HepG2 (cell line): ENCODE results near the gene FCRLA. TPM values are rescaled to one million over a fixed set of nuclear protein-coding genes. Genes with fewer than 3 reads are reported as not detected.
A peak's percentile ranks its signal among the peaks of the same experiment; 100 is the strongest.

Experiments
- EP300 ChIP-seq, 3 experiments: sonication (generic) in 1 of 3; formaldehyde crosslinking in 1 of 3; IDR thresholded peaks; 2 replicates each; pipeline versions ENCODE4 v1.5.1 to v1.6.1; 2011 to 2020; ENCODE audit warnings: low read depth in 2 of 3, low read length in 2 of 3, borderline replicate concordance in 1 of 3, improper control_type of control experiment in 1 of 3, mild to moderate bottlenecking in 1 of 3, missing genetic modification reagents in 1 of 3, moderate library complexity in 1 of 3
- ERF ChIP-seq: IDR thresholded peaks from 2 replicates; pipeline ENCODE4 v1.6.1; 2018; ENCODE audit warnings: missing biosample characterization, missing genetic modification reagents
- EZH2 ChIP-seq: conservative IDR thresholded peaks from 2 replicates; pipeline ENCODE4 v1.6.1; 2012; ENCODE audit warnings: mild to moderate bottlenecking, low read depth, low read length, moderate library complexity
- FOXP4 ChIP-seq: sonication (generic); formaldehyde crosslinking; IDR thresholded peaks from 2 replicates; pipeline ENCODE4 v1.4.0; 2020; ENCODE audit warnings: missing genetic modification reagents
- HNRNPUL1 ChIP-seq: fragments of 200-400 bp; formaldehyde crosslinking; IDR thresholded peaks from 2 replicates; pipeline ENCODE4 v1.6.1; 2017; ENCODE audit warnings: low read depth, mild to moderate bottlenecking, low read length, moderate library complexity
- THAP7 ChIP-seq: sonication (generic); formaldehyde crosslinking; IDR thresholded peaks from 2 replicates; pipeline ENCODE4 v1.8.1; 2023; ENCODE audit warnings: mild to moderate bottlenecking, missing genetic modification reagents
- ZFP36L1 ChIP-seq: sonication (generic); formaldehyde crosslinking; IDR thresholded peaks from 2 replicates; pipeline ENCODE4 v1.8.0; 2022; ENCODE audit warnings: mild to moderate bottlenecking, missing genetic modification reagents, moderate library complexity
- ZKSCAN1 ChIP-seq: fragments of 150-350 bp; IDR thresholded peaks from 2 replicates; pipeline ENCODE4 v1.6.1; 2014; ENCODE audit warnings: low read length
- ZNF260 ChIP-seq: sonication (generic); formaldehyde crosslinking; IDR thresholded peaks from 2 replicates; pipeline ENCODE4 v1.4.0; 2020; ENCODE audit warnings: missing genetic modification reagents, low read depth, mild to moderate bottlenecking, borderline replicate concordance
- polyA plus RNA-seq, 8 experiments: library from polyadenylated mRNA; depleted of rRNA in 3 of 8; stranded (reverse) in 7 of 8; unstranded in 1 of 8; fragments of >200 nt; fragmentation: Illumina TruSeq in 4 of 8; extraction: Trizol in 4 of 8; gene quantifications; 2 replicates each; pipeline versions ENCODE4 v1.2.1 to v1.2.3, GENCODE V29; 2011 to 2016; ENCODE audit warnings: low read depth in 4 of 8, missing spikeins in 1 of 8, mixed read lengths in 1 of 8; ENCODE audit not compliant: insufficient read depth in 1 of 8
- total RNA-seq, 5 experiments: library from RNA; depleted of rRNA; stranded (reverse); fragments of >200 nt; fragmentation: Illumina TruSeq; extraction: Trizol; gene quantifications; 2 replicates each; pipeline ENCODE4 v1.2.3, GENCODE V29; 2016; ENCODE audit warnings: low read depth in 1 of 5
- TF ChIP-seq, protein P1 (sequence below): sonication (generic); formaldehyde crosslinking; IDR thresholded peaks from 2 replicates; pipeline ENCODE4 v1.4.0; 2020; ENCODE audit warnings: missing genetic modification reagents, borderline replicate concordance
- TF ChIP-seq, protein P2 (sequence below): IDR thresholded peaks from 2 replicates; pipeline ENCODE4 v1.6.1; 2016; ENCODE audit warnings: missing biosample characterization, missing genetic modification reagents, low read depth
- TF ChIP-seq, protein P3 (sequence below): sonication (generic); formaldehyde crosslinking; IDR thresholded peaks from 2 replicates; pipeline ENCODE4 v1.4.0; 2020; ENCODE audit warnings: mild to moderate bottlenecking, missing genetic modification reagents
- TF ChIP-seq, protein P4 (sequence below): sonication (generic); formaldehyde crosslinking; IDR thresholded peaks from 2 replicates; pipeline ENCODE4 v1.4.0; 2020; ENCODE audit warnings: missing genetic modification reagents, borderline replicate concordance

The FCRLA gene
- total and polyA plus RNA-seq, 2 of the 13 experiments (the other 11 are each of a cell fraction or from before 2014, with no cell fraction given), result not detected

DNA sequence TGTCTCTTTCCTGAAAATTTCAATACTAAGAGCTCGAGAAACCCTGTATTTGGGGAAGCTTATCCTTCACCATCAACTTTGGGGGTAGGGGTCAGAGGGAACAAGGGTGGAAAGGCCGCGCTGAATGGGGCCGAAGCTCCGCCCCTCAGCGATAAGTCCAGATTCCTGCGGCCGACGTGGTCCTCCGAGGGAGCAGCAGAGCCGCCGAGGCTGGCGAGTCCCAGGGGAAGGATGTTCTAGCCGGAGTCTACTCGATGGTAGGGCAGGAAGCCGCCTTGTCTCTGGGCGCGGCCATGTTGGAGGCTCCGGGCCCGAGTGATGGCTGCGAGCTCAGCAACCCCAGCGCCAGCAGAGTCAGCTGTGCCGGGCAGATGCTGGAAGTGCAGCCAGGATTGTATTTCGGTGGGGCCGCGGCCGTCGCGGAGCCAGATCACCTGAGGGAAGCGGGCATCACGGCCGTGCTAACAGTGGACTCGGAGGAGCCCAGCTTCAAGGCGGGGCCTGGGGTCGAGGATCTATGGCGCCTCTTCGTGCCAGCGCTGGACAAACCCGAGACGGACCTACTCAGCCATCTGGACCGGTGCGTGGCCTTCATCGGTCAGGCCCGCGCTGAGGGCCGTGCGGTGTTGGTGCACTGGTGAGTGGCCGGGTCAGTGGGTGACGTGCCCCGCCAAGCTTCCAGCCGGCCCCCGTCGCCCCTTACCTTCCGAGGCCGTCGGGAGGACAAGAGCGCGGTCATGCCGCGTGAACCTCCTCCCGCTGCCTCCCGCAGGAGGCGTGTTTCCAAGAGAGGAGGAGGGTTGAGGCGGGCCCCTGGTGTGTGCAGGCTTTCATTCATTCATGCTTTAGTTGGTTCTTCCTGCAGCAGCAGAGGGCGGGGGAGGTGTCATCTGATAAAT is 42.7 kb downstream of the FCRLA start, which contains the start of gene DUSP12 (continued):
- TF ChIP-seq FOXP4, result peak; percentile 64; the same call in 1 of the 2 replicates
- TF ChIP-seq ZFP36L1 (CRISPR knock-in tag), result peak; percentile 75; the same call in 1 of the 2 replicates
- TF ChIP-seq ERF (CRISPR knock-in tag), result peak; percentile 62
- TF ChIP-seq, protein P1, sequence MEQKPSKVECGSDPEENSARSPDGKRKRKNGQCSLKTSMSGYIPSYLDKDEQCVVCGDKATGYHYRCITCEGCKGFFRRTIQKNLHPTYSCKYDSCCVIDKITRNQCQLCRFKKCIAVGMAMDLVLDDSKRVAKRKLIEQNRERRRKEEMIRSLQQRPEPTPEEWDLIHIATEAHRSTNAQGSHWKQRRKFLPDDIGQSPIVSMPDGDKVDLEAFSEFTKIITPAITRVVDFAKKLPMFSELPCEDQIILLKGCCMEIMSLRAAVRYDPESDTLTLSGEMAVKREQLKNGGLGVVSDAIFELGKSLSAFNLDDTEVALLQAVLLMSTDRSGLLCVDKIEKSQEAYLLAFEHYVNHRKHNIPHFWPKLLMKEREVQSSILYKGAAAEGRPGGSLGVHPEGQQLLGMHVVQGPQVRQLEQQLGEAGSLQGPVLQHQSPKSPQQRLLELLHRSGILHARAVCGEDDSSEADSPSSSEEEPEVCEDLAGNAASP (CRISPR knock-in tag), result peak; percentile 50
- no peak for TF ChIP-seq HNRNPUL1
- TF ChIP-seq EZH2, result no peak
- TF ChIP-seq, protein P2, sequence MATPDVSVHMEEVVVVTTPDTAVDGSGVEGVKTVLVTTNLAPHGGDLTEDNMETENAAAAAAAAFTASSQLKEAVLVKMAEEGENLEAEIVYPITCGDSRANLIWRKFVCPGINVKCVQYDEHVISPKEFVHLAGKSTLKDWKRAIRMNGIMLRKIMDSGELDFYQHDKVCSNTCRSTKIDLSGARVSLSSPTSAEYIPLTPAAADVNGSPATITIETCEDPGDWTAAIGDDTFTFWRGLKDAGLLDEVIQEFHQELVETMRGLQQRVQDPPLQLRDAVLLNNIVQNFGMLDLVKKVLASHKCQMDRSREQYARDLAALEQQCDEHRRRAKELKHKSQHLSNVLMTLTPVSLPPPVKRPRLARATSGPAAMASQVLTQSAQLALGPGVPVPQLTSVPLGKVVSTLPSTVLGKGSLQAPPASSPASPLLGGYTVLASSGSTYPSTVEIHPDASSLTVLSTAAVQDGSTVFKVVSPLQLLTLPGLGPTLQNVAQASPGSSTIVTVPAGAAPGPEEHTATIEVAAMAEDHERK (CRISPR knock-in tag), result no peak
- TF ChIP-seq ZKSCAN1, result no peak
- peak; percentile 78 for TF ChIP-seq THAP7
- TF ChIP-seq ZNF260 (CRISPR knock-in tag), result no peak
- TF ChIP-seq, protein P3, sequence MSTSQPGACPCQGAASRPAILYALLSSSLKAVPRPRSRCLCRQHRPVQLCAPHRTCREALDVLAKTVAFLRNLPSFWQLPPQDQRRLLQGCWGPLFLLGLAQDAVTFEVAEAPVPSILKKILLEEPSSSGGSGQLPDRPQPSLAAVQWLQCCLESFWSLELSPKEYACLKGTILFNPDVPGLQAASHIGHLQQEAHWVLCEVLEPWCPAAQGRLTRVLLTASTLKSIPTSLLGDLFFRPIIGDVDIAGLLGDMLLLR (CRISPR knock-in tag), result no peak; the same call in 1 of the 2 replicates
- TF ChIP-seq, protein P4, sequence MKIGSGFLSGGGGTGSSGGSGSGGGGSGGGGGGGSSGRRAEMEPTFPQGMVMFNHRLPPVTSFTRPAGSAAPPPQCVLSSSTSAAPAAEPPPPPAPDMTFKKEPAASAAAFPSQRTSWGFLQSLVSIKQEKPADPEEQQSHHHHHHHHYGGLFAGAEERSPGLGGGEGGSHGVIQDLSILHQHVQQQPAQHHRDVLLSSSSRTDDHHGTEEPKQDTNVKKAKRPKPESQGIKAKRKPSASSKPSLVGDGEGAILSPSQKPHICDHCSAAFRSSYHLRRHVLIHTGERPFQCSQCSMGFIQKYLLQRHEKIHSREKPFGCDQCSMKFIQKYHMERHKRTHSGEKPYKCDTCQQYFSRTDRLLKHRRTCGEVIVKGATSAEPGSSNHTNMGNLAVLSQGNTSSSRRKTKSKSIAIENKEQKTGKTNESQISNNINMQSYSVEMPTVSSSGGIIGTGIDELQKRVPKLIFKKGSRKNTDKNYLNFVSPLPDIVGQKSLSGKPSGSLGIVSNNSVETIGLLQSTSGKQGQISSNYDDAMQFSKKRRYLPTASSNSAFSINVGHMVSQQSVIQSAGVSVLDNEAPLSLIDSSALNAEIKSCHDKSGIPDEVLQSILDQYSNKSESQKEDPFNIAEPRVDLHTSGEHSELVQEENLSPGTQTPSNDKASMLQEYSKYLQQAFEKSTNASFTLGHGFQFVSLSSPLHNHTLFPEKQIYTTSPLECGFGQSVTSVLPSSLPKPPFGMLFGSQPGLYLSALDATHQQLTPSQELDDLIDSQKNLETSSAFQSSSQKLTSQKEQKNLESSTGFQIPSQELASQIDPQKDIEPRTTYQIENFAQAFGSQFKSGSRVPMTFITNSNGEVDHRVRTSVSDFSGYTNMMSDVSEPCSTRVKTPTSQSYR (CRISPR knock-in tag), result no peak
- no peak for TF ChIP-seq EP300 (IDR thresholded peaks at IDR 0.05; ENCODE audit: low read depth in 2 of 2, low read length in 2 of 2)
- TF ChIP-seq EP300 (CRISPR knock-in tag; IDR thresholded peaks at IDR 0.05; ENCODE audit: borderline replicate concordance), result 0 out of 2 replicates have a peak, but pooled peaks have one; percentile 33
